ENCODE data around the gene ZDBF2. TPM values are rescaled to one million over a fixed set of nuclear protein-coding genes. Genes with fewer than 3 reads are reported as not detected.

Gene ZDBF2
- total and polyA plus RNA-seq, 3 experiments from 2014 or later, result 2.0 to 7.6 (median 7.2) TPM

DNA sequence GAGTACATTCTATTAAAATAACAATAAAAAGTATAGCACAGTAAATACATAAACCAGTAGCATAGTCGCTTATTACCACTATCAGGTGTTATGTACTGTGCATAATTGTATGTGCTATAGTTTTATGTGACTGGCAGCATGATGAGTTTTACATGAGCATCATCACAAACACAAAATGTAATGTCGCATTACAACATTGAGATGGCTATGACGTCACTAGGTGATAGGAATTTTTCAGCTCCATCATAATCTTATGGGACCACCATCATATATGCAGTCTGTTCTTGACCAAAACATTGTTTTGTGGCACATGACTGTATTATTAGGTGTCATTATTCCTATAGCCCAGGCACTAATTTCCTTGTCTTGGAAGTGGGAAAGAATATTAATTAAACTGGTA lies 48.6 kb downstream of the ZDBF2 start:
- H3K4me3 ChIP-seq (ENCODE audit: low read length), result no peak overlapping the region
- no peaks in the 10 kb centered on the region for H3K4me1 ChIP-seq (ENCODE audit: insufficient read depth, low read length)
- no peaks in the 10 kb centered on the region for H3K9me3 ChIP-seq (ENCODE audit: low read length)
- no peaks in the 10 kb centered on the region for H3K36me3 ChIP-seq (ENCODE audit: insufficient read depth, low read length)
- ChIA-PET POLR2A (no interaction called here), CTCF (no interaction called here)
- no peak overlapping the region for H3K4me3 Mint-ChIP-seq
- no peaks in the 10 kb centered on the region for H3K36me3 Mint-ChIP-seq
- peaks cover 0 to 4% of the 10 kb centered on the region in 2 donors for H3K27me3 Mint-ChIP-seq
- H3K27me3 ChIP-seq (ENCODE audit: insufficient read depth, low read length, poor library complexity, severe bottlenecking), result no peaks in the 10 kb centered on the region
- peaks cover 9 to 17% (median 13%) of the 10 kb centered on the region in 5 donors for H3K9me3 Mint-ChIP-seq
- H3K27ac Mint-ChIP-seq, result no peak overlapping the region
- no peak overlapping the region for H3K27ac ChIP-seq (ENCODE audit: low read depth, low read length)
- no peak for DNase-seq
- no peaks in the 10 kb centered on the region for H3K4me1 Mint-ChIP-seq

DNA sequence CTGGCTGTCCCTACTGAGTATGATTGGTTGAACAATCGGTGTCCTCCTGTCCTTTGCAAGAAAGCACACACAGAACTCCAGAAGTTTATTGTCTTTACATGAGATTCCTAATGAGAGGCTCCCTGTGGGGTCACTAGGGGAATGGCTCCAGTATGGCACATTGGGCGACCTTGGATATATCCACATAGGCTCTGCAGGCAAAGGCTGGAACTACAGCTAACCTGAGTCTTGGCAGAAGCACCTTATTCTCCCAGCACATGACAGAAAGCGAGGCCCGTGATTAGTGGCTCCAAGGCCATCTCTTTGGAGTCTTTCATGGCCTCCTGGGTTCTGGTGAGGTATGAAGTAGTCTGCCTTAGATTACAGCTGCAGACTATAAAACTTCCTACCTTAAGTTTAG lies 49.0 kb downstream of the ZDBF2 start:
- no peak overlapping the region for H3K4me3 ChIP-seq (ENCODE audit: low read length)
- H3K27me3 Mint-ChIP-seq, result peaks cover 0 to 4% of the 10 kb centered on the region in 2 donors
- no peaks in the 10 kb centered on the region for H3K36me3 Mint-ChIP-seq
- POLR2A ChIA-PET, result no interaction called here
- H3K4me1 Mint-ChIP-seq, result no peaks in the 10 kb centered on the region
- H3K36me3 ChIP-seq (ENCODE audit: insufficient read depth, low read length), result no peaks in the 10 kb centered on the region
- no peaks in the 10 kb centered on the region for H3K9me3 ChIP-seq (ENCODE audit: low read length)
- H3K27ac Mint-ChIP-seq, result no peak overlapping the region
- peaks cover 7 to 15% (median 11%) of the 10 kb centered on the region in 5 donors for H3K9me3 Mint-ChIP-seq
- DNase-seq, result no peak
- CTCF ChIA-PET, result no interaction called here
- no peaks in the 10 kb centered on the region for H3K27me3 ChIP-seq (ENCODE audit: insufficient read depth, low read length, poor library complexity, severe bottlenecking)
- H3K4me1 ChIP-seq (ENCODE audit: insufficient read depth, low read length), result no peaks in the 10 kb centered on the region
- no peak overlapping the region for H3K4me3 Mint-ChIP-seq
- H3K27ac ChIP-seq (ENCODE audit: low read depth, low read length), result no peak overlapping the region

DNA sequence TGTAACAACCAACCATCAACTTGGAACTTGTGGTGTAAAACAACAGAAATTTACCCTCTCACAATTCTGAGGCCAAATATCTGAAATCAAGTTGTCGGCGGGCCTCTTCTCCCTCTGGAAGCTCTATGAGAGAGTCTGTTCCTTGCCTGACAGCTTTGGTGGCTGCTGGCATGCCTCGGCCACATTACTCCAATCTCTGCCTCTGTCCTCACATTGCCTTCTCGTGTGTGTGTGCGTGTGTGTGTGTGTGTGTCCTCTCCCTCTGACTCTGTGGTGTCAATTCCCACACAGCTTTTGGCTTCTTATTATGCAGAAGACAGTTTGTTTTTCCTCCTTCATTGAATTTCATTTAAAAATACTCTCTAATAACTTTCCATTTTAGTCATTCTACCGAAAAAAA lies 50.4 kb downstream of the ZDBF2 start:
- peaks cover 0 to 4% of the 10 kb centered on the region in 2 donors for H3K27me3 Mint-ChIP-seq

DNA sequence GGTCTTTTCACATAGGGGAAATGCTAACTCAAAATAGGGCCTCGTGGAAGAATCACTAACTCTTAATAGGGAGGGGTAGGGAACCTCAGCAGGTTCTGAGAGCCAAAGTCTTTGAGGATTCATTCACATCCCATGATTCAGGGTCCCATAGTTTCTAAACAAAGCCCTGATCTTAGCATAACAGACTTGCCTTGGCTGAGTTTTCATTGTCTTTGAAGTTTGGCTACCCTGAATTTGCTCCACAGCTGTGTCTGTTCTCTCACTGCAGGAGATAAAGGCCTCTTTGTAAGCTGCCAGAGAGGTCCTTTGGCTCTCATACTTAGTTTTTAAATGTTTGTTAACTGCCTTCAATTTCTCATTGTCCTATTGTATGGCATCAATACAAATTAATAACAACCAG lies 54.5 kb downstream of the ZDBF2 start:
- Mint-ChIP-seq H3K4me3 (no peak overlapping the region), H3K36me3 (no peaks in the 10 kb centered on the region), H3K9me3 (peaks cover 0 to 4% (median 1%) of the 10 kb centered on the region in 5 donors), H3K4me1 (no peaks in the 10 kb centered on the region), H3K27me3 (peaks cover 0 to 9% of the 10 kb centered on the region in 2 donors), H3K27ac (no peak overlapping the region)
- Histone ChIP-seq H3K36me3 (ENCODE audit: insufficient read depth, low read length) (no peaks in the 10 kb centered on the region), H3K4me3 (ENCODE audit: low read length) (no peak overlapping the region), H3K27me3 (ENCODE audit: insufficient read depth, low read length, poor library complexity, severe bottlenecking) (no peaks in the 10 kb centered on the region), H3K4me1 (ENCODE audit: insufficient read depth, low read length) (no peaks in the 10 kb centered on the region), H3K27ac (ENCODE audit: low read depth, low read length) (no peak overlapping the region), H3K9me3 (ENCODE audit: low read length) (no peaks in the 10 kb centered on the region)
- DNase-seq, result no peak
- POLR2A ChIA-PET, result interaction anchor here (0.6 kb wide), 1 partner anchor 67 kb away, joined by 4 read pairs; no protein-coding TSS in a partner anchor
- CTCF ChIA-PET, result no interaction called here

More for the DNA sequence above, 50.4 kb downstream of the ZDBF2 start:
- no peaks in the 10 kb centered on the region for H3K36me3 ChIP-seq (ENCODE audit: insufficient read depth, low read length)
- Mint-ChIP-seq H3K36me3 (no peaks in the 10 kb centered on the region), H3K4me1 (no peaks in the 10 kb centered on the region), H3K4me3 (no peak overlapping the region), H3K27ac (no peak overlapping the region), H3K9me3 (peaks cover 0 to 6% (median 3%) of the 10 kb centered on the region in 5 donors)
- POLR2A ChIA-PET, result no interaction called here
- no peaks in the 10 kb centered on the region for H3K27me3 ChIP-seq (ENCODE audit: insufficient read depth, low read length, poor library complexity, severe bottlenecking)
- no peaks in the 10 kb centered on the region for H3K9me3 ChIP-seq (ENCODE audit: low read length)
- H3K27ac ChIP-seq (ENCODE audit: low read depth, low read length), result no peak overlapping the region
- DNase-seq, result no peak
- no peak overlapping the region for H3K4me3 ChIP-seq (ENCODE audit: low read length)
- CTCF ChIA-PET, result no interaction called here
- no peaks in the 10 kb centered on the region for H3K4me1 ChIP-seq (ENCODE audit: insufficient read depth, low read length)

DNA sequence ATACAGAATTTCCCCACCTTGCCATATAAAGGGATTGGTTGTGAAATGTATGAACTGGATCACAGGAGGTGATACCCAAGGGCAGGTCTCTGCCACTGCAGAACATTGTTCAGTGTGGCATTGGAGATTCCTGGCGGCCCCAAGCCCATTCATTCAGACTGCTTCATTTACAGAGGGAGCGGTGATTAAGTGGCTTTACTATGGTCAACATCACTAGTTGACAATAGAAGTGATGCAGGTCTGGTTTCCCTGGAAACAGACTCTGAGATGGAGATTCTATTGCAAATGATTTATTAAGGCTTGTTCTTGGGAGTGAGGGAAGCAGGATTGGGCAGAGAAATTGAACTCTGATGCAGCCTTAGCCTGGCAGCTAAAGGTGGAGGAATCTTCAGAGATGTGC lies 62.4 kb downstream of the ZDBF2 start:
- Mint-ChIP-seq H3K9me3 (peaks cover 0 to 4% (median 0%) of the 10 kb centered on the region in 5 donors), H3K27me3 (peaks cover 0 to 4% of the 10 kb centered on the region in 2 donors), H3K27ac (no peak overlapping the region), H3K36me3 (no peaks in the 10 kb centered on the region), H3K4me1 (no peaks in the 10 kb centered on the region), H3K4me3 (no peak overlapping the region)
- Histone ChIP-seq H3K27ac (ENCODE audit: low read depth, low read length) (no peak overlapping the region), H3K27me3 (ENCODE audit: insufficient read depth, low read length, poor library complexity, severe bottlenecking) (no peaks in the 10 kb centered on the region), H3K9me3 (ENCODE audit: low read length) (no peaks in the 10 kb centered on the region), H3K4me3 (ENCODE audit: low read length) (no peak overlapping the region), H3K4me1 (ENCODE audit: insufficient read depth, low read length) (no peaks in the 10 kb centered on the region), H3K36me3 (ENCODE audit: insufficient read depth, low read length) (no peaks in the 10 kb centered on the region)
- POLR2A ChIA-PET, result no interaction called here
- CTCF ChIA-PET, result no interaction called here
- DNase-seq, result no peak

DNA sequence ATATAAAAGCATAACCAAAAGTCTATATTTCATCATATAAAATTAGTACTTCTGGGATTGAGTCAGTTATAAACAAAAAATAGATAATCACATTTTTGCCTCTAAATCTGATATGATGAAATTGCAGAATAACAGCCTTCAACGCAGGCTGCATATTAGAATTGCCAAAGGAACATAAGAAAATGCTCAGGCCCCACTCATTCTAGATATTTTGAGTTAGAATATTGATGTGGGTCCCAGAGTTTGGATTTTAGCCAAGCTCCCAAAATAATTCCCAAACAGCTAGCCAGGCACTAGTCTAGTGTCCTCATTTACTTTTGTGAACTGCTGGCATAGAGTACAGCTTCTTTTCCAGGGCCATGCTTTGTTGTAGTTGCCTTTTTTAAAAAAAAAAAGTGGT lies 63.5 kb downstream of the ZDBF2 start:
- CTCF ChIA-PET, result no interaction called here
- H3K4me3 ChIP-seq (ENCODE audit: low read length), result no peak overlapping the region
- H3K4me1 Mint-ChIP-seq, result no peaks in the 10 kb centered on the region
- peaks cover 0 to 4% (median 0%) of the 10 kb centered on the region in 5 donors for H3K9me3 Mint-ChIP-seq
- H3K36me3 ChIP-seq (ENCODE audit: insufficient read depth, low read length), result no peaks in the 10 kb centered on the region
- H3K4me3 Mint-ChIP-seq, result no peak overlapping the region
- H3K27me3 ChIP-seq (ENCODE audit: insufficient read depth, low read length, poor library complexity, severe bottlenecking), result no peaks in the 10 kb centered on the region
- peaks cover 0 to 6% of the 10 kb centered on the region in 2 donors for H3K27me3 Mint-ChIP-seq
- H3K27ac Mint-ChIP-seq, result no peak overlapping the region
- H3K27ac ChIP-seq (ENCODE audit: low read depth, low read length), result no peak overlapping the region
- no peaks in the 10 kb centered on the region for H3K4me1 ChIP-seq (ENCODE audit: insufficient read depth, low read length)
- no peak for DNase-seq
- POLR2A ChIA-PET, result no interaction called here
- no peaks in the 10 kb centered on the region for H3K9me3 ChIP-seq (ENCODE audit: low read length)
- H3K36me3 Mint-ChIP-seq, result no peaks in the 10 kb centered on the region

DNA sequence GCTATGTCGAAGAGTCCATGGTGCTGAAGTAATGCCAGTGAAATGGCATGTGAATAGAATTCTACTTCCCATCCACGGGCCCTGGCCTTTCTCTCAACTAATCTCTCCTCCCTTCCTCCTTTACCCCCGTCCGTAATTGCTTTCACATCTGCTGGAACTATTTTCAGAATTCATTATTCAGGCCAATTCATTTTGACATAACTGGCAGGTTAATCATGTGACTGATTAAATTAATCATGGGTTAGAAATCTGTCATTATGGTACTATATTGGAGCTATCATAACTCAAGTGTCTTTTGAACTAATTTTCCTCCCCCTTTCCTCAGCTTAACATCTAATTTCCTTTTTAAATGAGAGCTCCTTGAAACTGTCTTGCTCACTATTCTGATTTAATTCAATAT lies 66.9 kb downstream of the ZDBF2 start:
- Histone ChIP-seq H3K4me1 (ENCODE audit: insufficient read depth, low read length) (no peaks in the 10 kb centered on the region), H3K9me3 (ENCODE audit: low read length) (no peaks in the 10 kb centered on the region), H3K36me3 (ENCODE audit: insufficient read depth, low read length) (no peaks in the 10 kb centered on the region), H3K27me3 (ENCODE audit: insufficient read depth, low read length, poor library complexity, severe bottlenecking) (no peaks in the 10 kb centered on the region), H3K4me3 (ENCODE audit: low read length) (no peak overlapping the region), H3K27ac (ENCODE audit: low read depth, low read length) (no peak overlapping the region)
- Mint-ChIP-seq H3K36me3 (no peaks in the 10 kb centered on the region), H3K9me3 (peaks cover 0 to 4% (median 0%) of the 10 kb centered on the region in 5 donors), H3K27me3 (peaks cover 5 to 8% of the 10 kb centered on the region in 2 donors), H3K4me3 (no peak overlapping the region), H3K4me1 (no peaks in the 10 kb centered on the region), H3K27ac (no peak overlapping the region)
- DNase-seq, result no peak
- CTCF ChIA-PET, result no interaction called here
- POLR2A ChIA-PET, result no interaction called here

DNA sequence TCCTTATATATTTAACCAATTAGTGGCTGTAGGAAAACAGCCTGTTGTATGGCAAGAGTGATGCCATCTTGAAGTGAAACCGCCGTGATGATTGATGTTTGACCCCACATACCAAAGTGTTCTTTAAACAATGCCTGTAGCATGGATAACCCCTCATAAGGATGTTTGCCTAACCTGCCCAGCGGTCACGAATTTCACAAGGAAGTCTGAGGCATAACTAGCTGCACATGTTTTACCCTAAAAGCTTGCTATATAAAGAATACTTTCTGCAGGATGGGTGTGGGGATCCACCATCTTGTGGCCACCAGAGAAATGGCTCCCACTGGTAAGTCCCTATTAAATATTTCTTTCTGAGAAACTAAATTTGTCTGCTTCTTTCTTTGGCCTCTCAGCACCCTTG lies 68.7 kb downstream of the ZDBF2 start:
- H3K4me3 Mint-ChIP-seq, result no peak overlapping the region
- H3K9me3 ChIP-seq (ENCODE audit: low read length), result no peaks in the 10 kb centered on the region
- H3K27ac Mint-ChIP-seq, result no peak overlapping the region
- ChIA-PET POLR2A (no interaction called here), CTCF (no interaction called here)
- no peak for DNase-seq
- no peaks in the 10 kb centered on the region for H3K4me1 ChIP-seq (ENCODE audit: insufficient read depth, low read length)
- H3K9me3 Mint-ChIP-seq, result peaks cover 0 to 4% (median 0%) of the 10 kb centered on the region in 5 donors
- peaks cover 5 to 9% of the 10 kb centered on the region in 2 donors for H3K27me3 Mint-ChIP-seq
- H3K36me3 ChIP-seq (ENCODE audit: insufficient read depth, low read length), result no peaks in the 10 kb centered on the region
- H3K36me3 Mint-ChIP-seq, result no peaks in the 10 kb centered on the region
- H3K4me1 Mint-ChIP-seq, result no peaks in the 10 kb centered on the region
- no peak overlapping the region for H3K4me3 ChIP-seq (ENCODE audit: low read length)
- no peaks in the 10 kb centered on the region for H3K27me3 ChIP-seq (ENCODE audit: insufficient read depth, low read length, poor library complexity, severe bottlenecking)
- H3K27ac ChIP-seq (ENCODE audit: low read depth, low read length), result no peak overlapping the region

DNA sequence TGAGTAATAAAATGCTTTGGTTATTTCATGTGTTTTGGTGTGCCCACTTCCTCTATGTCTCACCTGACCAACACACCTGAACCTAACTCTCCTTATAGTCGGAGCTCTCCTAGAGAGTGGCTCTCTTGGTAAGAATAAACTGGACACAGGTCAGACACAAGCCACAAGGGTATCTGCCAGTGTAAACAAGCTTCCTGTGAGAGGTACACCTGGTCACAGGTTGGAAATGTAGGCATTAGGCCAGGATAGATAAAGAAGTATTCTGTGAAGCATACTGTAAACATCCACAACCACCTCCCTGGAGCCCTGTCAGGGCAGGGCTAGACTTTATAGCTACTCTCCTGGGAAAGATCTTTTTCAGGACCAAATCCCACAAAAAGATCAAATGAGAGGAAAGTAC lies 69.4 kb downstream of the ZDBF2 start:
- POLR2A ChIA-PET, result no interaction called here
- H3K36me3 ChIP-seq (ENCODE audit: insufficient read depth, low read length), result no peaks in the 10 kb centered on the region
- H3K27me3 ChIP-seq (ENCODE audit: insufficient read depth, low read length, poor library complexity, severe bottlenecking), result no peaks in the 10 kb centered on the region
- CTCF ChIA-PET, result interaction anchor here (1.0 kb wide), 1 partner anchor 22 kb away, joined by 3 read pairs; no protein-coding TSS in a partner anchor
- H3K9me3 Mint-ChIP-seq, result peaks cover 0 to 4% (median 2%) of the 10 kb centered on the region in 5 donors
- DNase-seq, result no peak
- H3K4me1 ChIP-seq (ENCODE audit: insufficient read depth, low read length), result no peaks in the 10 kb centered on the region
- H3K36me3 Mint-ChIP-seq, result no peaks in the 10 kb centered on the region
- H3K9me3 ChIP-seq (ENCODE audit: low read length), result no peaks in the 10 kb centered on the region
- no peak overlapping the region for H3K4me3 ChIP-seq (ENCODE audit: low read length)
- peaks cover 5 to 12% of the 10 kb centered on the region in 2 donors for H3K27me3 Mint-ChIP-seq
- no peak overlapping the region for H3K4me3 Mint-ChIP-seq
- no peak overlapping the region for H3K27ac ChIP-seq (ENCODE audit: low read depth, low read length)
- H3K4me1 Mint-ChIP-seq, result no peaks in the 10 kb centered on the region
- H3K27ac Mint-ChIP-seq, result no peak overlapping the region

Measured in CD8-positive, alpha-beta memory T cell (primary cell).